Epithelial cell of proximal tubule (primary cell): Measurements from ENCODE around the gene CPLANE2. TPM values are rescaled to one million over a fixed set of nuclear protein-coding genes. Genes with fewer than 3 reads are reported as not detected.
"Not testable (repeated sequence)": the region's sequence is repeated elsewhere in the genome, so short reads cannot be mapped to it uniquely, and the experiment has no call there.

Source experiments
- DNase-seq: peaks from one replicate; pipeline ENCODE4 v3.0.0-alpha.2; 2011; ENCODE audit warnings: low read depth
- H3K4me3 ChIP-seq: 2 replicates; pipeline ENCODE4 v1.5.1; 2011; ENCODE audit warnings: low read depth, mild to moderate bottlenecking, low read length
- total RNA-seq: library from RNA; depleted of rRNA; stranded (reverse); fragments of >200 nt; gene quantifications from 2 replicates; pipeline ENCODE4 v1.2.3, GENCODE V29; 2015
- TF ChIP-seq, protein P1 (sequence below): conservative IDR thresholded peaks from 2 replicates; pipeline ENCODE4 v1.5.1; 2012; ENCODE audit warnings: low read depth, mild to moderate bottlenecking, low read length

Gene CPLANE2
- total RNA-seq, 1 donor from 2014 or later = 2.5 TPM

DNA sequence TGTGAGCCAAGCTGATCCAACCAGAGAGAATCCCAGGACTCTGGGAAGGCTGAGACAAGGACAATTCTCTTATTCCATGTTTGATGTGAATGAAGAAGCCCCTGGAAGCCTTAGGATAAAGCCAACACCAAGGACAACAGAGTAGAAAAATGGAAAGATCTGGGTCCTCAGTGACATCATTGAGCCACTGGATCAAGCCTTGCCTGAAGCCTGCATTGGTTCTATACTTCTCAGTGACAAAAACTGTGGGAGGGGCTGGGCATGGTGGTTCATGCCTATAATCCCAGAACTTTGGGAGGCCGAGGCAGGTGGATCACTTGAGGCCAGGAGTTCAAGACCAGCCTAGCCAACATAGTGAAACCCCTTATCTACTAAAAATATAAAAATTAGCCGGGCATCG lies 40.1 kb downstream of the CPLANE2 start:
- DNase-seq = no peak
- TF ChIP-seq, protein P1, sequence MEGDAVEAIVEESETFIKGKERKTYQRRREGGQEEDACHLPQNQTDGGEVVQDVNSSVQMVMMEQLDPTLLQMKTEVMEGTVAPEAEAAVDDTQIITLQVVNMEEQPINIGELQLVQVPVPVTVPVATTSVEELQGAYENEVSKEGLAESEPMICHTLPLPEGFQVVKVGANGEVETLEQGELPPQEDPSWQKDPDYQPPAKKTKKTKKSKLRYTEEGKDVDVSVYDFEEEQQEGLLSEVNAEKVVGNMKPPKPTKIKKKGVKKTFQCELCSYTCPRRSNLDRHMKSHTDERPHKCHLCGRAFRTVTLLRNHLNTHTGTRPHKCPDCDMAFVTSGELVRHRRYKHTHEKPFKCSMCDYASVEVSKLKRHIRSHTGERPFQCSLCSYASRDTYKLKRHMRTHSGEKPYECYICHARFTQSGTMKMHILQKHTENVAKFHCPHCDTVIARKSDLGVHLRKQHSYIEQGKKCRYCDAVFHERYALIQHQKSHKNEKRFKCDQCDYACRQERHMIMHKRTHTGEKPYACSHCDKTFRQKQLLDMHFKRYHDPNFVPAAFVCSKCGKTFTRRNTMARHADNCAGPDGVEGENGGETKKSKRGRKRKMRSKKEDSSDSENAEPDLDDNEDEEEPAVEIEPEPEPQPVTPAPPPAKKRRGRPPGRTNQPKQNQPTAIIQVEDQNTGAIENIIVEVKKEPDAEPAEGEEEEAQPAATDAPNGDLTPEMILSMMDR = no peak
- no peak overlapping the region for H3K4me3 ChIP-seq

DNA sequence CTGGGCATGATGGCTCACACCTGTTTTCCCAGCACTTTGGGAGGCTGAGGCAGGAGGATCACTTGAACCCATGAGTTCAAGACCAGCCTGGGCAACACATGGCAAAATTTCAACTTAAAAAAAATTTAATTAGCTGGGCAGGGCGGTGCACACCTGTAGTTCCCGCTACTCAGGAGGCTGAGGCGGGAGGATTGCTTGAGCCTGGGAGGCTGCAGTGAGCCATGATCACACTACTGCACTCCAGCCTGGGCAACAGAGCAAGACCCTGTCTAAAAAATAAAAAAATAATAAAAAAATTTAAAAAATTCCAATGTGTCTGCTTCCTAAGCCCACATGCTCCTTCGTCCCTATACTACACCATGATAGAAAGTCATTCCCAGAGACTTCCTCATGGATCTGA lies 40.8 kb downstream of the CPLANE2 start:
- DNase-seq, H3K4me3 ChIP-seq: not testable (repeated sequence)

DNA sequence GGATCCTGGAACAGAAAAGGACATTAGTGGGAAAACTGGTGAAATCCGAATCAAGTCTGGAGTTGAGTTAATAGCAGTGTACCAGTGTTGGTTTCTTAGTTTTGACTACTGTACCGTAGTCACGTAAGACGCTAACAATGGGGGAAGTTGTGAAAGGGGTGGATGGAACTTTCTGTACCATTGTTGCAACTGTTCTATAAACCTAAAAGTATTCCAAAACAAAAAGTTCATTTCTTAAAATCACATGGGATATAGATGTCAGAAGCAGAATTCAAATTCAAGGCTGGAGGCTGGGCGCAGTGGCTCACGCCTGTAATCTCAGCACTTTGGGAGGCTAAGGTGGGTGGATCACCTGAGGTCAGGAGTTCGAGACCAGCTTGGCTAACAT lies 41.5 kb downstream of the CPLANE2 start:
- H3K4me3 ChIP-seq = no peak overlapping the region
- DNase-seq = no peak
- TF ChIP-seq, protein P1 = no peak

DNA sequence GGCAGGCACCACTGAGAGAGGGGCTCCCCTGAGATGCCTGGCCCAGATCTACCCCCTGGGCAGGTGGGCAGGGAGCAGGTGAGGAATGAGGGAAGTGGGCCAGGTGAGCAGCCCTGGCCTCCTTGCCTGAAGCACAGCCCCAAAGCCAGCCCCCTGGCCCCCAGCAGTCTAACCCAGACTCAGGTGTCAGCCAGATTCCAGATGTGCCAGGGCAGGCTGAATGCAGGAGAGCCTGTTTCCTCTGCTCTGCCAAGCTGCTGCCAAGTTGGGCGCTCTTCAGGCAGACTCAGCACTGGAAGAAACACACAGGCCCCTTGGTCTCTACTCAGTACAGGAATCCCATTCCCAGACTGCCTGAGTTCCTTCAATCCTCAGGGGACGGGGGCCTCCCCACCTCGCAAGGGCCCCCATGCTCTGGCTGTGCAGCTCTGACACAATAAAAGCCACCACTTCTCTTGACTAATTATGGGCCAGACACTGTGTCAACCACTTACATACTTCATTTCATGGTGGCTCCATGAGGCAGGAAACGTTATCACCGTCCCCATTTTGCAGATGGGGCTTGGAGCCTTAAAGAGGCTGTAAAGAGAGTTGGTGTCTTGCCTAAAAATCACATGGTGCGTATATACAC lies 45.0 kb downstream of the CPLANE2 start:
- DNase-seq = no peak
- H3K4me3 ChIP-seq = no peak overlapping the region
- TF ChIP-seq, protein P1 = no peak

DNA sequence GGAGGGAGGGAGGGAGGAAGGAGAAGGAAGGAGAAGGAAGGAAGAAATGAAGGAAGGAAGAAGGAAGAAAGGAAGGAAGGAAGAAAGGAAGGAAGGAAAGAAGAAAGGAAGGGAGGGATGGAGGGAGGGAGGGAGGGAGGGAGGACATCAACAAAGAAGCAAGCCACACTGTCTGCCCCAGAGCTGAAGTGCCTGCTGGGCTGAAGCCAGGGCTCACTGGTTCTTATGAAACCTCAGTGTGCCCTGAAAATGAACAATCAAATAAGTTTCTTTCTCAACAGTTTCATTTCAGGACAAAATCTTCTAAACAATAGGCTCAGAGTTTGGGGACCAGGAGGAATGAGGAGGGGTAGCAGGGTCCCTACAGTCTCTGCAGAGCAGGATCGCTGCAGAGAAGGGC lies 45.7 kb downstream of the CPLANE2 start:
- TF ChIP-seq, protein P1 = no peak
- no peak for DNase-seq
- no peak overlapping the region for H3K4me3 ChIP-seq

DNA sequence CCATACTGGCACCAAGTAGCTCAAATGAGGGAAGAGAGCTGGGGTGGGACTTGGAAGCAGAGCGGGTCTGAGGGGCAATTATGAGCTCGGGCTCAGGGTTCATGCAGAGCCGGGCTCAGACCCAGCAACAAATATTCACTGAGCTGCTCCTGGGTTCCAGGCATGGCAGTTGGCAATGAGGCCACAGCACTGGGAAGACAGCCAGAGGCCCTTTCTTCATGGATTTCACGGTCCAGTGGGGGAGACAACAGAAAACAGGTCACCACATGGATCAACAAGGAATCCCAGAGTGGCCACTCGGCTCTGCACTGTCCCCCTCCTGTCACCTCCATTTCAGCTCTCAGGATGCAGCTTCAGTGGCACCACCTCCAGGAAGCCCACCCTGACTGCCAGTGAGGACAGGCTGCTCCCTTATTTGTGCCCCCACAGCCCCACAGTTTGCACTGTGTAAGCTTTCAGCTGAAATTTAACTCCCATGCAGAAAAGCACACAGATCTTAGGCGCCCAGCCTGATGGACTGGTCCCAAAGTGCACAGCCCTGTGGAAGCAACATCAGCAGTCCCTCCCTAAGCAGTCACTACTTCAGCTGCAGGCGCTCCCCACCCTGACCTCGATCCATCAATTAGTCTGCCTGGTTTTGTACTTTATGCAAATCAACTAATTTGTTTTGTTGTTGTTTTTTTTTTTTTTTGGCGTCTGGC lies 46.9 kb downstream of the CPLANE2 start:
- TF ChIP-seq, protein P1 = no peak
- H3K4me3 ChIP-seq = no peak overlapping the region
- DNase-seq = no peak

DNA sequence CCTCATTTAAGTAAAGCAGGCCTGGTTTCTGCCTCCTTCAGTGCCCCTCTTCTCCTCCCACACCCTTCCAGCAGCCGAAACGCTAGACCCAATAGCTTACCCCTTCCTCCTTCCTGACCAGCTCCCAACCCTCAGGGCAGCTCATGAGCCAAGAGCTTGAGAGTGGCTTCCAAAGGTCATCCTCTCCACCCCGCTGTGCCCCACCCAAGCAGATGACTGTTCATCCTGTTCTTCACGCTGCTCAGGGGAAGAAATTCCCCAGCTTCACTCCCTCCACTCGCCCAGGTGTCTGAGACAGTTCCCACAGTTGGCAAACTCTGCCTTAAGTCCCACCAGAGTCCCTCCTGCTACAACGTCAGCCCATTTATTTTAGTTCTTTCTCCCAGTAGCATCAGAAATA lies 48.0 kb downstream of the CPLANE2 start:
- DNase-seq = no peak
- TF ChIP-seq, protein P1 = no peak
- H3K4me3 ChIP-seq = no peak overlapping the region
